KMS-11 (cell line): Measurements from ENCODE around the gene MADCAM1.

Experiments
- H2AFZ ChIP-seq: fragments of 200-600 bp; sonication (generic); 2 replicates; pipeline ENCODE4 v1.6.1; 2016; ENCODE audit warnings: antibody characterized with exemption, mixed run types, low read depth
- H3K27ac ChIP-seq: fragments of 200-600 bp; sonication (generic); 2 replicates; pipeline ENCODE4 v1.6.1; 2016; ENCODE audit warnings: mild to moderate bottlenecking, mixed run types
- H3K27me3 ChIP-seq: fragments of 200-600 bp; sonication (generic); 2 replicates; pipeline ENCODE4 v1.6.1; 2017; ENCODE audit warnings: mild to moderate bottlenecking, low read depth, mixed run types, moderate library complexity; ENCODE audit not compliant: insufficient read depth
- H3K36me3 ChIP-seq: fragments of 200-600 bp; sonication (generic); 2 replicates; pipeline ENCODE4 v1.6.1; 2017; ENCODE audit warnings: mild to moderate bottlenecking, mixed run types; ENCODE audit not compliant: insufficient read depth
- H3K4me1 ChIP-seq: fragments of 200-600 bp; sonication (generic); 2 replicates; pipeline ENCODE4 v1.6.1; 2016; ENCODE audit warnings: mild to moderate bottlenecking, low read depth, mixed run types; ENCODE audit not compliant: poor library complexity, severe bottlenecking
- H3K4me2 ChIP-seq: fragments of 200-600 bp; sonication (generic); 2 replicates; pipeline ENCODE4 v1.7.0; 2016; ENCODE audit warnings: mild to moderate bottlenecking, mixed run types
- H3K4me3 ChIP-seq: fragments of 200-600 bp; sonication (generic); IDR thresholded peaks from 2 replicates; pipeline ENCODE4 v1.6.1; 2017; ENCODE audit warnings: low read depth, low read length, mixed read lengths; ENCODE audit not compliant: insufficient read depth
- H3K79me2 ChIP-seq: fragments of 200-600 bp; sonication (generic); 2 replicates; pipeline ENCODE4 v1.6.1; 2016; ENCODE audit warnings: low read depth, mixed run types; ENCODE audit not compliant: insufficient read depth
- H3K9ac ChIP-seq: fragments of 200-600 bp; sonication (generic); 2 replicates; pipeline ENCODE4 v1.6.1; 2016; ENCODE audit warnings: mild to moderate bottlenecking, mixed run types
- H4K20me1 ChIP-seq: fragments of 200-600 bp; sonication (generic); 2 replicates; pipeline ENCODE4 v1.6.1; 2016; ENCODE audit warnings: mild to moderate bottlenecking, mixed run types; ENCODE audit not compliant: insufficient read depth
- TF ChIP-seq, protein P1 (sequence below): fragments of 200-600 bp; sonication (generic); conservative IDR thresholded peaks from 2 replicates; pipeline ENCODE4 v1.6.1; 2017; ENCODE audit warnings: low read depth, mild to moderate bottlenecking, antibody characterized with exemption, low read length, moderate library complexity, mixed read lengths

Gene MADCAM1

GRCh38 chr19:532561-533363 is 36.5 kb downstream of the MADCAM1 start:
- H3K4me2 ChIP-seq = peak overlapping the region; percentile 96
- peak overlapping the region; percentile 40; the same call in 1 of the 2 replicates for H3K9ac ChIP-seq
- no peak overlapping the region; the same call in 1 of the 2 replicates for H2AFZ ChIP-seq
- peaks cover 7% of the 10 kb centered on the region for H3K27me3 ChIP-seq
- no peaks in the 10 kb centered on the region for H3K36me3 ChIP-seq
- no peak overlapping the region for H3K4me3 ChIP-seq
- TF ChIP-seq, protein P1, sequence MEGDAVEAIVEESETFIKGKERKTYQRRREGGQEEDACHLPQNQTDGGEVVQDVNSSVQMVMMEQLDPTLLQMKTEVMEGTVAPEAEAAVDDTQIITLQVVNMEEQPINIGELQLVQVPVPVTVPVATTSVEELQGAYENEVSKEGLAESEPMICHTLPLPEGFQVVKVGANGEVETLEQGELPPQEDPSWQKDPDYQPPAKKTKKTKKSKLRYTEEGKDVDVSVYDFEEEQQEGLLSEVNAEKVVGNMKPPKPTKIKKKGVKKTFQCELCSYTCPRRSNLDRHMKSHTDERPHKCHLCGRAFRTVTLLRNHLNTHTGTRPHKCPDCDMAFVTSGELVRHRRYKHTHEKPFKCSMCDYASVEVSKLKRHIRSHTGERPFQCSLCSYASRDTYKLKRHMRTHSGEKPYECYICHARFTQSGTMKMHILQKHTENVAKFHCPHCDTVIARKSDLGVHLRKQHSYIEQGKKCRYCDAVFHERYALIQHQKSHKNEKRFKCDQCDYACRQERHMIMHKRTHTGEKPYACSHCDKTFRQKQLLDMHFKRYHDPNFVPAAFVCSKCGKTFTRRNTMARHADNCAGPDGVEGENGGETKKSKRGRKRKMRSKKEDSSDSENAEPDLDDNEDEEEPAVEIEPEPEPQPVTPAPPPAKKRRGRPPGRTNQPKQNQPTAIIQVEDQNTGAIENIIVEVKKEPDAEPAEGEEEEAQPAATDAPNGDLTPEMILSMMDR = peak; percentile 56
- peaks cover 15% of the 10 kb centered on the region for H3K4me1 ChIP-seq
- peaks cover 17% of the 10 kb centered on the region; the same call in 1 of the 2 replicates for H3K79me2 ChIP-seq
- no peak overlapping the region; the same call in 1 of the 2 replicates for H3K27ac ChIP-seq
- H4K20me1 ChIP-seq = peaks cover 6% of the 10 kb centered on the region; the same call in 1 of the 2 replicates

- H3K36me3 ChIP-seq = no peaks in the 10 kb centered on the region
- peak overlapping the region; percentile 96 for H3K4me2 ChIP-seq
- H3K27me3 ChIP-seq = peaks cover under 1% of the 10 kb centered on the region; the same call in 1 of the 2 replicates
- no peak overlapping the region; the same call in 1 of the 2 replicates for H3K9ac ChIP-seq
- peaks cover 17% of the 10 kb centered on the region; the same call in 1 of the 2 replicates for H3K79me2 ChIP-seq
- H3K27ac ChIP-seq = no peak overlapping the region; the same call in 1 of the 2 replicates
- H4K20me1 ChIP-seq = peaks cover 6% of the 10 kb centered on the region; the same call in 1 of the 2 replicates
- no peak overlapping the region for H2AFZ ChIP-seq
- H3K4me1 ChIP-seq = peaks cover 15% of the 10 kb centered on the region
- TF ChIP-seq, protein P1 = no peak
- no peak overlapping the region for H3K4me3 ChIP-seq
Measured at GRCh38 chr19:533364-534058, 37.2 kb downstream of the MADCAM1 start.

- H3K9ac ChIP-seq = no peak overlapping the region
Measured at GRCh38 chr19:534088-534487, 37.8 kb downstream of the MADCAM1 start.

More at GRCh38 chr19:534088-534487, 37.8 kb downstream of the MADCAM1 start:
- peaks cover 6% of the 10 kb centered on the region; the same call in 1 of the 2 replicates for H4K20me1 ChIP-seq
- H3K4me2 ChIP-seq = peak overlapping the region; percentile 96; the same call in 1 of the 2 replicates
- peaks cover 15% of the 10 kb centered on the region for H3K4me1 ChIP-seq
- no peak overlapping the region for H3K4me3 ChIP-seq
- no peak overlapping the region for H3K27ac ChIP-seq
- H3K36me3 ChIP-seq = no peaks in the 10 kb centered on the region
- H3K27me3 ChIP-seq = no peaks in the 10 kb centered on the region
- no peak overlapping the region for H2AFZ ChIP-seq
- TF ChIP-seq, protein P1 = no peak
- H3K79me2 ChIP-seq = peaks cover 17% of the 10 kb centered on the region; the same call in 1 of the 2 replicates
